Ovary (tissue), 1 donor: Measurements from ENCODE around the gene SLC22A14.

Source experiments
- EP300 ChIP-seq: sonication (generic); formaldehyde crosslinking; IDR thresholded peaks from one replicate; pipeline ENCODE4 v1.6.1; 2017; ENCODE audit warnings: antibody characterized with exemption
- POLR2A ChIP-seq: fragments of 450-650 bp; IDR thresholded peaks from one replicate; pipeline ENCODE4 v1.6.1; 2017; ENCODE audit warnings: antibody characterized with exemption, mild to moderate bottlenecking, moderate library complexity

- no peak for TF ChIP-seq POLR2A
- no peak for TF ChIP-seq EP300
Observed at GRCh38 chr3:38362825-38363224, 80.7 kb downstream of the SLC22A14 start.
